ENCODE measurements around the gene SYCN.

SYCN gene

GRCh38 chr19:39194832-39195542 is 9.1 kb downstream of the SYCN start:
- DNase-seq (ENCODE audit: low spot score), result no peak

GRCh38 chr19:39193803-39194202 is 10.3 kb downstream of the SYCN start:
- DNase-seq (ENCODE audit: low spot score), result no peak

- DNase-seq (ENCODE audit: low spot score), result no peak
Observed at GRCh38 chr19:39192846-39193245, 11.2 kb downstream of the SYCN start.

- DNase-seq (ENCODE audit: low spot score), result no peak
Observed at GRCh38 chr19:39190768-39191167, 13.3 kb downstream of the SYCN start.

GRCh38 chr19:39188960-39189359 is 15.1 kb downstream of the SYCN start:
- DNase-seq (ENCODE audit: low spot score), result no peak

- no peak for DNase-seq (ENCODE audit: low spot score)
Observed at GRCh38 chr19:39187552-39187943, 16.5 kb downstream of the SYCN start.

GRCh38 chr19:39186391-39186790 is 17.7 kb downstream of the SYCN start:
- DNase-seq (ENCODE audit: low spot score), result no peak

GRCh38 chr19:39183104-39183503 is 21.0 kb downstream of the SYCN start:
- DNase-seq (ENCODE audit: low spot score), result no peak

GRCh38 chr19:39182174-39182505 is 21.9 kb downstream of the SYCN start:
- DNase-seq (ENCODE audit: low spot score), result no peak

- no peak for DNase-seq (ENCODE audit: low spot score)
Observed at GRCh38 chr19:39181500-39182173, 22.4 kb downstream of the SYCN start.

- DNase-seq (ENCODE audit: low spot score), result no peak
Observed at GRCh38 chr19:39180749-39181148, 23.3 kb downstream of the SYCN start.

GRCh38 chr19:39179754-39180153 is 24.3 kb downstream of the SYCN start:
- no peak for DNase-seq (ENCODE audit: low spot score)

GRCh38 chr19:39178296-39179006 is 25.6 kb downstream of the SYCN start:
- DNase-seq (ENCODE audit: low spot score), result no peak

- no peak for DNase-seq (ENCODE audit: low spot score)
Observed at GRCh38 chr19:39177736-39178135, 26.3 kb downstream of the SYCN start.

- DNase-seq (ENCODE audit: low spot score), result no peak
Observed at GRCh38 chr19:39177110-39177699, 26.9 kb downstream of the SYCN start.

GRCh38 chr19:39175564-39175963 is 28.5 kb downstream of the SYCN start:
- DNase-seq (ENCODE audit: low spot score), result no peak

- no peak for DNase-seq (ENCODE audit: low spot score)
Observed at GRCh38 chr19:39174558-39175544, 29.2 kb downstream of the SYCN start.

GRCh38 chr19:39174142-39174541 is 29.9 kb downstream of the SYCN start:
- no peak for DNase-seq (ENCODE audit: low spot score)

GRCh38 chr19:39173502-39173991 is 30.5 kb downstream of the SYCN start:
- DNase-seq (ENCODE audit: low spot score), result no peak

GRCh38 chr19:39172700-39173501 is 31.2 kb downstream of the SYCN start:
- DNase-seq (ENCODE audit: low spot score), result no peak

Measured in activated CD4-positive, alpha-beta T cell treated with anti-CD3 and anti-CD28 coated beads, Interleukin-2, Interleukin-4, amounts not matched to agents 100 ng/mL and 50 ng/mL, durations not matched to agents 16 hours and 8 hours (primary cell).